ENCODE results near the gene PRKCE.

The PRKCE gene

GRCh38 chr2:45814951-45815621 is 163.6 kb downstream of the PRKCE start:
- DNase-seq = no peak

- DNase-seq = no peak
Measured at GRCh38 chr2:45816272-45816671, 164.8 kb downstream of the PRKCE start.

- no peak for DNase-seq
Measured at GRCh38 chr2:45818591-45818990, 167.1 kb downstream of the PRKCE start.

- no peak for DNase-seq
Measured at GRCh38 chr2:45820048-45820447, 168.6 kb downstream of the PRKCE start.

GRCh38 chr2:45821558-45822271 is 170.2 kb downstream of the PRKCE start:
- no peak for DNase-seq

GRCh38 chr2:45822272-45822630 is 170.8 kb downstream of the PRKCE start:
- DNase-seq = no peak

GRCh38 chr2:45823723-45824206 is 172.3 kb downstream of the PRKCE start:
- DNase-seq = peak; percentile 77 to 96

- no peak for DNase-seq
Measured at GRCh38 chr2:45825001-45825651, 173.7 kb downstream of the PRKCE start.

- DNase-seq = peak in 1 of 2 experiments; percentile 30
Measured at GRCh38 chr2:45826460-45826859, 175.0 kb downstream of the PRKCE start.

- DNase-seq = peak; percentile 80 to 89
Measured at GRCh38 chr2:45826884-45827635, 175.6 kb downstream of the PRKCE start.

GRCh38 chr2:45830322-45830721 is 178.8 kb downstream of the PRKCE start:
- no peak for DNase-seq

GRCh38 chr2:45833301-45833967 is 182.0 kb downstream of the PRKCE start:
- no peak for DNase-seq

- no peak for DNase-seq
Measured at GRCh38 chr2:45833968-45834344, 182.5 kb downstream of the PRKCE start.

GRCh38 chr2:45834372-45834771 is 182.9 kb downstream of the PRKCE start:
- DNase-seq = no peak

- no peak for DNase-seq
Measured at GRCh38 chr2:45834858-45835257, 183.4 kb downstream of the PRKCE start.

- no peak for DNase-seq
Measured at GRCh38 chr2:45836316-45836715, 184.8 kb downstream of the PRKCE start.

- no peak for DNase-seq
Measured at GRCh38 chr2:45836740-45837139, 185.3 kb downstream of the PRKCE start.

- no peak for DNase-seq
Measured at GRCh38 chr2:45837812-45838341, 186.4 kb downstream of the PRKCE start.

- DNase-seq = peak; percentile 86 to 89
Measured at GRCh38 chr2:45839508-45840251, 188.2 kb downstream of the PRKCE start.

- no peak for DNase-seq
Measured at GRCh38 chr2:45840481-45840880, 189.0 kb downstream of the PRKCE start.

- DNase-seq = peak in 1 of 2 experiments; percentile 50
Measured at GRCh38 chr2:45841752-45842407, 190.4 kb downstream of the PRKCE start.

Data from NCI-H446 (cell line).